ENCODE data around the gene APRT.

DNA sequence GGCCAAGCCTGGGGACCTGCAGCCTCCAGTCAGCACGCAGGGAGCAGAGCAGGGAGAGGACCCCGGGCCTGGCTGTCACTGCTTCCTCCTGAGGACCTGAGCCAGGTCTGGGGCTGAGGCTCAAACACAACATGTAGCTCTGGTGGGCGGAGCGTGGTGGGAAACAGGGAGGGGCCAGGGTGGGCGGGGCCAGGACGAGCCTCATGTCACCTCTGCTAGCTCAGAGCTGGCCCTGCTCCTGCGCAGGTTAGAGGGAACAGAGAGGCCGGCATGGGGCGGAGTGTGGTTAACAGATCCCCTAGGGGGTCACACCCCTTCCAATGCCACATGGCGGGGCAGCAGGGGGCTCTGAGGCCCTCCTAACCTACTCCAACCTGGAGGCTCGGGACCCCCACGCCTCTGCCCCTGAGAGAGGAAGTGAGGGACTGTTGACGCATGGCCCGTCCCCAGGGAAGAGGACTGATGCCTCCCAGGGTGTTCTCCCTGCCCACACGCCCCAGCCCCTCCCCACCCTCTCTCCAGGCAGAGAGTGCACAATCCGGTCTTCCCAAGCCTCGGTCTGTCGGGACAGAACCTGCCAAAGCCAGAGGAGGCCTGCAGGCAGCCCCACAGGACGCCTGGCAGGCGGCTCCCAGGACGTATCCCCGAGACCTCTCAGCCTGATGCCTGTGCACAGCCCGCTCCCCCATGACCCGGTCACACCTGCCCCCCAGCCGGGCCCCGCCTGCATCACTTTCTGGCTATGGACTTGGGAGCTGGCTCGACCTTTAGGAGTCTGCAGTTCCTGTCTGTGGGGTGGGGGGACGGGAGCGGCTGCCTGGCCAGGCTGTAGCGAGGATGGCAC lies 41.9 kb downstream of the APRT start:
- TF ChIP-seq POLR2A (IDR thresholded peaks at IDR 0.05), result no peak
- no peak for TF ChIP-seq CTCF (IDR thresholded peaks at IDR 0.05)
